K562 (cell line): ENCODE data around the gene FBXW11. TPM values are rescaled to one million over a fixed set of nuclear protein-coding genes. Genes with fewer than 3 reads are reported as not detected.

ENCODE experiments used
- ATAC-seq: fragments of 200-7000 bp; cut with Tn5 transposase; 3 replicates; pipeline ENCODE4 v1.9.1; 2020; ENCODE audit warnings: moderate library complexity
- BruUV-seq: library from RNA; stranded (reverse); fragments of 400-500 nt; replicated peaks from 2 replicates; lab custom pipeline; 2021; lab: Mats Ljungman, UMichigan
- CTCF ChIA-PET: fragments of 300-600 bp; formaldehyde crosslinking; extraction: SDS; loops from one replicate; lab custom pipeline; 2021; ENCODE audit warnings: low intra/inter-chr PET ratio; lab: Yijun Ruan, JAX
- POLR2A ChIA-PET: fragments of 300-600, 350-650 bp; sonication (Branson Sonifier 250); formaldehyde crosslinking; extraction: SDS; loops from one replicate; lab custom pipeline; 2021; ENCODE audit warnings: antibody characterized with exemption, inconsistent platforms; lab: Yijun Ruan, JAX
- DNase-seq, 4 experiments: peaks; one replicate each; pipeline versions ENCODE4 v3.0.0 to v3.0.0-alpha.2; 2011 to 2018; ENCODE audit warnings: low spot score in 3 of 4, mixed read lengths in 3 of 4; ENCODE audit errors: extremely low read depth in 1 of 4
- FAIRE-seq: peaks from 2 replicates; lab custom pipeline; 2011; peaks lifted over from hg19 to GRCh38; lab: Jason Lieb, UNC
- H2AFZ ChIP-seq: 2 replicates; pipeline ENCODE4 v1.6.0; 2011; ENCODE audit warnings: low read depth, low read length, control low read depth, inconsistent platforms
- H3K27ac ChIP-seq: fragments of 200-600 bp; 3 replicates; pipeline ENCODE4 v1.8.0; 2011; ENCODE audit warnings: low read depth, mild to moderate bottlenecking, control low read depth, inconsistent platforms, low read length, moderate library complexity, mixed read lengths; ENCODE audit errors: extremely low read depth
- H3K27me3 ChIP-seq, 2 experiments: fragments of 300-600 bp in 1 of 2; 2 replicates in 1 of 2; 3 replicates in 1 of 2; pipeline versions ENCODE4 v1.6.0 to v1.8.0; 2011; ENCODE audit warnings: inconsistent platforms in 2 of 2, low read length in 2 of 2, mild to moderate bottlenecking in 1 of 2, mixed read lengths in 1 of 2, moderate library complexity in 1 of 2; ENCODE audit not compliant: control insufficient read depth in 2 of 2, insufficient read depth in 2 of 2
- H3K36me3 ChIP-seq: fragments of 300-600 bp; 3 replicates; pipeline ENCODE4 v1.8.0; 2011; ENCODE audit warnings: mild to moderate bottlenecking, low read length, inconsistent platforms; ENCODE audit not compliant: control insufficient read depth, insufficient read depth
- H3K4me1 ChIP-seq, 2 experiments: fragments of 200-600 bp in 1 of 2; replicated peaks in 1 of 2; 2 replicates in 1 of 2; 3 replicates in 1 of 2; pipeline versions ENCODE4 v1.5.1 to v1.8.0; 2011; ENCODE audit warnings: inconsistent platforms in 2 of 2, low read length in 2 of 2, mild to moderate bottlenecking in 1 of 2, mixed read lengths in 1 of 2, moderate library complexity in 1 of 2; ENCODE audit not compliant: control insufficient read depth in 2 of 2, insufficient read depth in 2 of 2
- H3K4me2 ChIP-seq: 2 replicates; pipeline ENCODE4 v1.6.1; 2011; ENCODE audit warnings: low read length, control low read depth, inconsistent platforms, mixed read lengths; ENCODE audit not compliant: insufficient read depth
- H3K4me3 ChIP-seq: fragments of 200-600 bp; sonication (generic), shearing (Covaris generic); 2 replicates; pipeline ENCODE4 v1.5.1; 2016; ENCODE audit warnings: control low read depth, inconsistent platforms
- H3K79me2 ChIP-seq: fragments of 200-600 bp; 3 replicates; pipeline ENCODE4 v1.8.0; 2011; ENCODE audit warnings: low read length, inconsistent platforms; ENCODE audit not compliant: control insufficient read depth, insufficient read depth
- H3K9ac ChIP-seq, 2 experiments: 2 replicates each; pipeline versions ENCODE4 v1.6.0 to v1.6.1; 2011; ENCODE audit warnings: low read depth in 2 of 2, low read length in 2 of 2, control low read depth in 1 of 2, inconsistent platforms in 1 of 2, mild to moderate bottlenecking in 1 of 2, mixed read lengths in 1 of 2; ENCODE audit not compliant: insufficient read depth in 1 of 2
- H3K9me1 ChIP-seq: one replicate; pipeline ENCODE4 v1.6.0; 2011; ENCODE audit warnings: inconsistent platforms, mild to moderate bottlenecking, low read length, moderate library complexity; ENCODE audit not compliant: control insufficient read depth, insufficient read depth
- H3K9me3 ChIP-seq: replicated peaks from 2 replicates; pipeline ENCODE4 v1.5.1; 2011; ENCODE audit warnings: low read depth, low read length, inconsistent platforms; ENCODE audit not compliant: control insufficient read depth, insufficient read depth
- H4K20me1 ChIP-seq: replicated peaks from 2 replicates; pipeline ENCODE4 v1.6.1; 2011; ENCODE audit warnings: low read length, inconsistent platforms, mixed read lengths; ENCODE audit not compliant: control insufficient read depth, insufficient read depth
- PML ChIP-seq: IDR thresholded peaks from 2 replicates; pipeline ENCODE4 v1.6.1; 2012; ENCODE audit warnings: low read length, inconsistent platforms
- ZFP1 ChIP-seq: fragments of 450-650 bp; formaldehyde crosslinking; IDR thresholded peaks from 2 replicates; pipeline ENCODE4 v1.4.0; 2020; ENCODE audit warnings: mild to moderate bottlenecking, mixed read lengths
- ZNF140 ChIP-seq: fragments of 250-450 bp; sonication (Bioruptor Pico); IDR thresholded peaks from 2 replicates; pipeline ENCODE4 v1.8.0; 2021; ENCODE audit warnings: moderate library complexity, mild to moderate bottlenecking, inconsistent platforms
- ZNF830 ChIP-seq: fragments of 250-450 bp; sonication (Bioruptor Pico); IDR thresholded peaks from 2 replicates; pipeline ENCODE4 v1.5.0; 2021; ENCODE audit warnings: mild to moderate bottlenecking
- WGBS: fragments of 100-300 bp; shearing (Covaris generic); methylation state at CpG from one replicate; pipeline ENCODE4 v1.1.6; 2016; ENCODE audit warnings: low coverage, mixed read lengths; ENCODE audit not compliant: insufficient coverage; ENCODE audit errors: missing lambda C conversion rate; 5-methylcytosine and 5-hydroxymethylcytosine counted together
- in situ Hi-C: fragments of 300-500 bp; cut with MboI; formaldehyde crosslinking; loops from 4 replicates; pipeline ENCODE4 v1.15.0; 2018; ENCODE audit warnings: inconsistent platforms, mixed read lengths
- intact Hi-C: fragments of 100-400 bp; cut with micrococcal nuclease; formaldehyde crosslinking; loops from 2 replicates; pipeline ENCODE4 v1.14.2; 2022
- polyA plus RNA-seq, 8 experiments: library from polyadenylated mRNA; depleted of rRNA in 4 of 8; stranded (reverse) in 5 of 8; unstranded in 3 of 8; fragments of >200 nt; fragmentation: Nextera tagmentation in 2 of 8; fragmentation: Illumina TruSeq in 1 of 8; extraction: Ambion mirVana in 2 of 8; extraction: Trizol in 1 of 8; gene quantifications; 2 replicates each; pipeline versions ENCODE4 v1.2.1 to v1.2.3, GENCODE V29; 2011 to 2014; ENCODE audit warnings: inconsistent platforms in 1 of 8, missing spikeins in 1 of 8
- total RNA-seq, 7 experiments: library from RNA; depleted of rRNA in 6 of 7; stranded (reverse); fragments of >200 nt in 6 of 7; fragmentation: Illumina TruSeq in 2 of 7; extraction: Trizol in 2 of 7; gene quantifications; 2 replicates each; pipeline versions ENCODE4 v1.2.1 to v1.2.3, GENCODE V29; 2011 to 2021; ENCODE audit warnings: low replicate concordance in 1 of 7
- TF ChIP-seq, protein P1 (sequence below): fragments of 250-450 bp; sonication (Bioruptor Pico); IDR thresholded peaks from 2 replicates; pipeline ENCODE4 v1.8.0; 2021; ENCODE audit warnings: moderate library complexity, mild to moderate bottlenecking, inconsistent platforms
- TF ChIP-seq, protein P2 (sequence below): fragments of 250-450 bp; sonication (Bioruptor Pico); IDR thresholded peaks from 2 replicates; pipeline ENCODE4 v1.8.0; 2021; ENCODE audit warnings: borderline replicate concordance, mild to moderate bottlenecking, moderate library complexity; ENCODE audit not compliant: poor library complexity, severe bottlenecking
- TF ChIP-seq, protein P3 (sequence below): IDR thresholded peaks from 2 replicates; pipeline ENCODE4 v1.6.1; 2016; ENCODE audit warnings: missing genetic modification characterization, missing compliant biosample characterization

FBXW11 gene
- total and polyA plus RNA-seq, 9 of the 15 experiments (the other 6 are each of a cell fraction or from before 2014, with no cell fraction given): 3.0 to 28.6 (median 23.6) TPM

DNA sequence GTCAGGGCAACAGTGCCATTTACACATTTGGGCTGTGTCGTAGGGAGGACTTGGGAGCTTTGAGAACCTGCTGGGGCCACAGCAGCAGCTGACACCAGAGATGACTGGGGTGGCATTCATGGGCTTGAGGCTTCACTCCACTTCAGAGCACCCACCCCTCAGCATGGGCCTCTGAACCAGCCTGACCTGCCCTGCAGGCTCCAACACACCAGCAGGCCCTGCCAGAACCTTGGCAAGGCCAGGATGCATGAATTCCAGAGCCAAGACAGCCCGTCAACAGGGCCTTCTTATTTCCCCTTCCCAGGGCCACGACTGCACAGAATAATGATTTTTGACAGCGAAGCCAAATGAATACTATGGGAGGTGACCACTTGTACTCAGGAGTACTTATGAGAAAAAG, 143.8 kb downstream of the FBXW11 start:
- intact Hi-C loops: no loop called here
- TF ChIP-seq, protein P1, sequence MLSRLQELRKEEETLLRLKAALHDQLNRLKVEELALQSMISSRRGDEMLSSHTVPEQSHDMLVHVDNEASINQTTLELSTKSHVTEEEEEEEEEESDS (CRISPR knock-in tag): no peak
- TF ChIP-seq ZNF140 (CRISPR knock-in tag) (no peak), ZNF830 (CRISPR knock-in tag) (no peak), ZFP1 (CRISPR knock-in tag) (no peak), PML (no peak)
- TF ChIP-seq, protein P2, sequence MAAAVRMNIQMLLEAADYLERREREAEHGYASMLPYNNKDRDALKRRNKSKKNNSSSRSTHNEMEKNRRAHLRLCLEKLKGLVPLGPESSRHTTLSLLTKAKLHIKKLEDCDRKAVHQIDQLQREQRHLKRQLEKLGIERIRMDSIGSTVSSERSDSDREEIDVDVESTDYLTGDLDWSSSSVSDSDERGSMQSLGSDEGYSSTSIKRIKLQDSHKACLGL (CRISPR knock-in tag): no peak
- TF ChIP-seq, protein P3, sequence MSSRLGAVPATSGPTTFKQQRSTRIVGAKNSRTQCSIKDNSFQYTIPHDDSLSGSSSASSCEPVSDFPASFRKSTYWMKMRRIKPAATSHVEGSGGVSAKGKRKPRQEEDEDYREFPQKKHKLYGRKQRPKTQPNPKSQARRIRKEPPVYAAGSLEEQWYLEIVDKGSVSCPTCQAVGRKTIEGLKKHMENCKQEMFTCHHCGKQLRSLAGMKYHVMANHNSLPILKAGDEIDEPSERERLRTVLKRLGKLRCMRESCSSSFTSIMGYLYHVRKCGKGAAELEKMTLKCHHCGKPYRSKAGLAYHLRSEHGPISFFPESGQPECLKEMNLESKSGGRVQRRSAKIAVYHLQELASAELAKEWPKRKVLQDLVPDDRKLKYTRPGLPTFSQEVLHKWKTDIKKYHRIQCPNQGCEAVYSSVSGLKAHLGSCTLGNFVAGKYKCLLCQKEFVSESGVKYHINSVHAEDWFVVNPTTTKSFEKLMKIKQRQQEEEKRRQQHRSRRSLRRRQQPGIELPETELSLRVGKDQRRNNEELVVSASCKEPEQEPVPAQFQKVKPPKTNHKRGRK (tag): no peak
- H3K9me3 ChIP-seq: no peaks in the 10 kb centered on the region
- FAIRE-seq (no peak), ATAC-seq (no peak), DNase-seq (no peak)
- H3K27me3 ChIP-seq: no peaks in the 10 kb centered on the region
- peaks cover 12% of the 10 kb centered on the region; the same call in 2 of the 3 replicates for H3K36me3 ChIP-seq
- no peak overlapping the region for H3K27ac ChIP-seq
- H3K9ac ChIP-seq: no peak overlapping the region
- no peaks in the 10 kb centered on the region for H3K4me1 ChIP-seq
- no peaks in the 10 kb centered on the region for H3K79me2 ChIP-seq
- ChIA-PET CTCF (interaction anchor here (0.6 kb wide), 1 partner anchor 29 kb away, joined by 3 read pairs; no protein-coding TSS in a partner anchor), POLR2A (interaction anchor here (0.6 to 1.4 kb wide), 2 partner anchors 10 kb away, joined by 3 to 4 read pairs; no protein-coding TSS in a partner anchor)
- no peaks in the 10 kb centered on the region for H4K20me1 ChIP-seq
- H3K4me3 ChIP-seq: no peak overlapping the region
- WGBS: 92% methylated on average over 3 of the region's 4 CpGs
- H3K9me1 ChIP-seq: no peaks in the 10 kb centered on the region
- TSS peak; percentile 10 for BruUV-seq
- in situ Hi-C loops: no loop called here
- H3K4me2 ChIP-seq: no peak overlapping the region
- no peak overlapping the region for H2AFZ ChIP-seq
